Lower leg skin (tissue), 3 donors: ENCODE results near the gene ZNF618.
"Not testable (repeated sequence)": the region's sequence is repeated elsewhere in the genome, so short reads cannot be mapped to it uniquely, and the experiment has no call there.

Experiments
- POLR2A ChIP-seq, 2 donors: fragments of 450-650 bp; IDR thresholded peaks; one replicate each; pipeline ENCODE4 v1.6.1; 2016 to 2017; ENCODE audit warnings: antibody characterized with exemption in 2 of 2, mild to moderate bottlenecking in 1 of 2, moderate library complexity in 1 of 2
- TF ChIP-seq, protein P1 (sequence below), 3 donors: fragments of 450-650 bp; IDR thresholded peaks; one replicate each; pipeline ENCODE4 v1.5.1; 2016; ENCODE audit warnings: antibody characterized with exemption in 3 of 3, mild to moderate bottlenecking in 3 of 3, moderate library complexity in 2 of 3

DNA sequence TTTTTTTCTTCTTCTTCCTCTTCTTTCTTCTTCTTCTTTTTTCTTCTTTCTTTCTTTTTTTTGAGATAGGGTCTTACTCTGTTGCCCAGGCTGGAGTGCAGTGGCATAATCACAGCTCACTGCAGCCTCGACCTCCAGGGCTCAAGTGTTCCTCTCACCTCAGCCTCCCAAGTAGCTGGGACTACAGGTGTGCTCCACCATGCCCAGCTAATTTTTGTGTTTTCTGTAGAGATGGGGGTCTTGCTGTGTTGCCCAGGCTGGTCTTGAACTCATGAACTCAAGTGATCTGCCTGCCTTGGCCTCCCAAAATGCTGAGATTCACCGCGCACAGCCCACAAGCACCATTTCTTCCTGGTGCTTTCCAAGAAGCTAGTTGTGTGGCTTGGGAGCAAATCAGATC lies 121.0 kb downstream of the ZNF618 start:
- TF ChIP-seq, protein P1, sequence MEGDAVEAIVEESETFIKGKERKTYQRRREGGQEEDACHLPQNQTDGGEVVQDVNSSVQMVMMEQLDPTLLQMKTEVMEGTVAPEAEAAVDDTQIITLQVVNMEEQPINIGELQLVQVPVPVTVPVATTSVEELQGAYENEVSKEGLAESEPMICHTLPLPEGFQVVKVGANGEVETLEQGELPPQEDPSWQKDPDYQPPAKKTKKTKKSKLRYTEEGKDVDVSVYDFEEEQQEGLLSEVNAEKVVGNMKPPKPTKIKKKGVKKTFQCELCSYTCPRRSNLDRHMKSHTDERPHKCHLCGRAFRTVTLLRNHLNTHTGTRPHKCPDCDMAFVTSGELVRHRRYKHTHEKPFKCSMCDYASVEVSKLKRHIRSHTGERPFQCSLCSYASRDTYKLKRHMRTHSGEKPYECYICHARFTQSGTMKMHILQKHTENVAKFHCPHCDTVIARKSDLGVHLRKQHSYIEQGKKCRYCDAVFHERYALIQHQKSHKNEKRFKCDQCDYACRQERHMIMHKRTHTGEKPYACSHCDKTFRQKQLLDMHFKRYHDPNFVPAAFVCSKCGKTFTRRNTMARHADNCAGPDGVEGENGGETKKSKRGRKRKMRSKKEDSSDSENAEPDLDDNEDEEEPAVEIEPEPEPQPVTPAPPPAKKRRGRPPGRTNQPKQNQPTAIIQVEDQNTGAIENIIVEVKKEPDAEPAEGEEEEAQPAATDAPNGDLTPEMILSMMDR (IDR thresholded peaks at IDR 0.05) = not testable (repeated sequence)
- not testable (repeated sequence) for TF ChIP-seq POLR2A (IDR thresholded peaks at IDR 0.05)
